HL-60/S4 treated with retinoic acid at 250 ng/mL for 4 days and 3 days (cell line): Measurements from ENCODE around the gene CMC2.

Experiments used
- in situ Hi-C: fragments of 300-500 bp; cut with MboI; formaldehyde crosslinking; loops from 2 replicates; pipeline ENCODE4 v1.7.0; 2022; ENCODE audit warnings: low sequenced_read_pairs

CMC2 gene

DNA sequence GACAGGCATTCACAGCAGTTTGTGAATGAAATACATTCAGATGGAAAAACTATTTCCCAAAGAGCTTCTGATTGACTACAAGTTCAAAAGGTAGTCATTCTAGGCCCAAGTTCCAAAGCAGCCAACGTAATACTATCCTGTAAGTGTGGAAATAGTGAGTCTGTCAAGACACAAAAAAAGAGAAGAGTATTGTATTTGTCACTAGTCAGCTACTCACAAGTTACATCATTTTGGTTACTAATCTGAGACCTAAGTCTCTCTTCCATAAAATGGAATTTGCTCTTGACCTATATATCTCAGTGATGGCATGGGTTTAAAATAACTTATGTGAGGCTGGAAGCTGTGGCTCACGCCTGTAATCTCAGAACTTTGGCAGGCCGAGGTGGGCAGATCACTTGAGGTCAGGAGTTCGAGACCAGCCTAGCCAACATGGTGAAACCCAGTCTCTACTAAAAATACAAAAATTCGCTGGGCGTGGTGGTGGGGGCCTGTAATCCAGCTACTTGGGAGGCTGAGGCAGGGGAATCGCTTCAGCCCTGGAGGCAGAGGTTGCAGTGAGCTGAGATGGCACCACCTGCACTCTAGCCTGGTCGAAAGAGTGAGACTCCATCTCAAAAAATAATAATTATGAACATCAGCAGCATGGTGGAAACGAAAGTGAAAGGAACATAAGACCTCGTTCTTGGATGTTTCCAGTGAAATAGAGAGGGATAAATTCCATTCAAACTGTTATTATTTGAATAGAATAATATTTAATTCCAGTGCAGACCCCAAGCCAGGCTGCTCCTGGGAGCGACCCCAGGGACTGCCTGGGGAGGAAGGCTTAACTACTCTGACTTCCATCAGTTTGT is 2.9 kb downstream of the CMC2 start:
- in situ Hi-C loops = loop anchor here (25.0 kb wide), 1 partner anchor 733 kb away; no protein-coding TSS in a partner anchor

GRCh38 chr16:81003064-81003463 is 3.6 kb downstream of the CMC2 start:
- in situ Hi-C loops = loop anchor here (25.0 kb wide), 1 partner anchor 734 kb away; no protein-coding TSS in a partner anchor

DNA sequence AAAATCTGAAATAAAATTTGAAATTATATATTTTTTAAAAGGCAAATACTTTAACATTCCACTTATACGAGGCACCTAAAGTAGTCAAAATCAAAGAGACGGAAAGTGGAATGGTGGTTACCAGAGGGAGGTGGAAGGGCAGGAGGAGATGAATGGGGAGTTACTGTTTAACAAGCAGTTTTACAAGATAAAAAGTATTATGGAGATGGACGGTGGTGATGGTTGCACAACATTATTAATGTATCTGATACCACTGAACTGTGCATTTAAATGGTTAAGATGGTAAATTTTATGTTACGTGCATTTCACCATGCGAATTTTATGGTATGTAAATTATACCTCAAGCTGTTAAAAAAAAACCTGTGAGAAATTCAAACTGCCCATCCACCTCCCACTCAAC is 5.4 kb downstream of the CMC2 start:
- in situ Hi-C loops = loop anchor here (25.0 kb wide), 1 partner anchor 736 kb away; no protein-coding TSS in a partner anchor

GRCh38 chr16:81000873-81001272 is 5.8 kb downstream of the CMC2 start:
- in situ Hi-C loops = loop anchor here (25.0 kb wide), 1 partner anchor 736 kb away; no protein-coding TSS in a partner anchor

- in situ Hi-C loops = no loop called here
These were observed 8.6 kb downstream of the CMC2 start for GRCh38 chr16:80997964-80998620.

DNA sequence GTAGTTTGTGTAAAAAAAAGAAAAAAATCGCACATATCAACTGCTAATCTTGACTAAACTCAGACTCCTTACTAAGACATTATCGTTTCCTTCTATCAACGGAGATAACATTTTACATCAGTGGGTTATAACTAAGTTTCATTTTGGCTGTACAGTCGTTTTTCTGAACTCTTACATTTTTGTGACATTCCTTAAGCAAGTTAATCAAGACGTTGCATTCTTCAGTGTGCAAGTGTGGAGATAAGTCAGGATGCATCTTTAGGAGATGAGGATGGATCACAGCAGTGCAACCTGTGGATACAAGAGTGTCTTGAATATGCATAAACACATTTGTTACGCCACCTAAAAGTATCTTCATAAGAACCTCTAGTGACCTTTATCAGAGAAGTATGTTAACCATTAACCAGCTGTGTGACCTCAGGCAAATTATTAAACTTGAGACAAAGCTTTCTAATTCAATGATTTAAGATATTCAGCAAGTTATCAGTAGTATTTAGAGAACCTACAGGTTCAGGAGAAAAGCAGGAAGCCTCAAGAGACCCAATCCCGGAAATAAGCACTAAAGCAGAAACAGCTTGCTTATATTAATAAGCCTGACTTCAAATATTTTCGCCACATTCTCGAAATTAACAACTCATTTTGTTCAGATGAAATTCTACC is 9.4 kb downstream of the CMC2 start:
- in situ Hi-C loops = no loop called here

- in situ Hi-C loops = no loop called here
These were observed 10.0 kb downstream of the CMC2 start for GRCh38 chr16:80996688-80997138.

DNA sequence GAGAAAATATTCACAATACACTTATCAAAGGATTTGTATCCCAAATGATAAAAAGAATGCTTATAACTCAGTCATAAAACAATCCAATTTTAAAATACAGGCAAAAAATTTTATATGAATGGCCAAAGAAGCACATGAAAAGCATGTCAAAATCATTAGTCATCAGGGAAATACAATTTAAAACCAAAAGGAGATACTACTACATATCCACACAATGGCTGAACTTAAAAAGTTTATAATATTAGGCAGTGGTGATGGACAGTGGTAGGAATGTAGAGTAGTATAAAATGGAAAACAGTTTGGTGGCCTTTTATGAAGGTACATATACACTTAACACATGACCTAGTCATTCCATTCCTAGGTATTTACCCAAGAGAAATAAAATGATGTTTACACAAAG is 12.2 kb downstream of the CMC2 start:
- in situ Hi-C loops = no loop called here

DNA sequence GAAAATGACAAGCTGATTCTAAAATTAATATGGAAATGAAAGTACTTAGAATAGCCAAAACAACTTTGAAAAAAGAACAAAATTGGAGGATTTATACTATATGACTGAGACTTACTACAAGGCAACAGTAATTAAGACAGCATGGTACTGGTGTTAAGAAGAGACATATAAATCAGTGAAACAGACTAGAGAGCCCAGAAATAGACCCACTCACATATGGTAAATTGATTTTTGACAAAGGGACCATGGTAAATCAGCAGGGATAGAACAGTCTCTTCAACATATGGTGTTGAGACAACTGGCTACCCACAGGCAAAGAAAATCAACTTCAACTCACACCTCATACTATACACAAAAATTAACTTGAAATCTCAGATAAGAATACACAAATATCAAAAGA is 12.9 kb downstream of the CMC2 start:
- in situ Hi-C loops = no loop called here

GRCh38 chr16:80993307-80993706 is 13.4 kb downstream of the CMC2 start:
- in situ Hi-C loops = no loop called here

GRCh38 chr16:80992676-80993293 is 13.9 kb downstream of the CMC2 start:
- in situ Hi-C loops = no loop called here

GRCh38 chr16:80991792-80992430 is 14.8 kb downstream of the CMC2 start:
- in situ Hi-C loops = no loop called here

DNA sequence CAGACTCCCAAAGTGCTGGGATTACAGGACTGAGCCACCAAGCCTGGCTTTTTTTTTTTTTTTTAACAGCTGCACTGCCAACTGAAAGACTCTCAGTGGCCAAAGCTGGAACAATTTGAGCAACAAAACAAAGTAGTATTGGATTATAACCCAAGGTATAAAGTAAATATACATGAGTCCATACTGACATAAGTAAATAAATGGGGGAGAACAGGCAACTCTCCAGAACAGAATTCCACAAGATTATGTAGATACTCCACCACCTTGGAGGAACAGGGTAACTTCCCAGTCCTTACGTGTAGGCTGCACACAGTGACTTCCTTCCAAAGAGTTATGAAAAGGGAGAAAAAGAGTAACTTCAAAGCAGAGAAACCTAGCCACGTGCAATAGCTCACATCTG is 15.7 kb downstream of the CMC2 start:
- in situ Hi-C loops = no loop called here

DNA sequence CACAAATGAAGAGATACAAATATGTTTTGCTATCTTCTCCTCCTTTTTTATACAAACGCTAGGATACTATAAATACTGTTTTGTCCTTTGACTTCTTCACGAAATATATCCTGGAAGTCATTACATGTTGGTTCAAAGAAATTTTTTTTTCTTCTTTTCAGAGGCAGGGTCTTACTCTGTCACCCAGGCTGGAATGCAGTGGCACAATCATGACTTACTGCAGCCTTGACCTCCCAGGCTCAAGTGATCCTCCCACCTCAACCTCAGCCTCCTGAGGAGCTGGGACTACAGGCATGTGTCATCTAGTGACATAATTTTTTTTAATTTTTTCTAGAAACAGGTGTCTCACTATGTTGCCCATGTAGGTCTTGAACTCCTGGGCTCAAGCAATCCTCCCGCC is 16.1 kb downstream of the CMC2 start:
- in situ Hi-C loops = no loop called here

DNA sequence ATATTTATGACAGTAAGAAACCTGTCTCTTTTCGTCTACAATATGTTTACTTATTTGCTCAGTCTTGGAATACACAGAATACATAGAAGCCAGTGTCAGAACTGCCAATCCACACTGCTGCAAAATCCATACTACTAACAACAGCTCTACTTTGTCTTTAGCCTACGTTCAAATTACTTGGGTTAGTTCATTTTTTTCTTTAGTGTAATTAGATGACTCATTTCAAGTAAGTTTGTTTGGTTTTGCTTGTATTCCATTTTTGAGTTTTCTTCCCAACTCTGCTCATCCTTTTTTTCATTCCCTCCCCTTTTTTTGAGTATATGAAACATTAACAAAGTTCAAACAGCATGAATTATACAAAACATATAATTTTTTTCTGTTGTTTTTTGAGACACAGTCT is 16.9 kb downstream of the CMC2 start:
- in situ Hi-C loops = no loop called here

DNA sequence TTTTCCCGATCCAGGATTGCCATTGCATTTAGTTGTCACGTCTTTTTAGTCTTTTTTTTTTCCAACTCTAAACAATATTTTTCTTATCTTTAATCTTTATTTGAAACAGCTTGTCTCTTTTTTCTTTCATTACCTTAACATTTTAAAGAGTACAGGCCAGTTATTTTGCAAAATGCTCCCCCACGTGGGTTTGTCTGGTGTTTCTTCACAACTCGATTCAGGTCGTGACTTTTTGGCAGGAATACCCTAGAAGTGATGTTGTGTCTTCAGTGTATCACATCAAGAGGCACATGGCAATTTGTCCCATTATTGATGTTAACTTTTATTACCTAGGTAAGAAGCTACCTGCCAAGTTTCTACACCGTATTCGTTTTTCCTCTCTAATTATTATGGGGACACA is 17.9 kb downstream of the CMC2 start:
- in situ Hi-C loops = no loop called here

DNA sequence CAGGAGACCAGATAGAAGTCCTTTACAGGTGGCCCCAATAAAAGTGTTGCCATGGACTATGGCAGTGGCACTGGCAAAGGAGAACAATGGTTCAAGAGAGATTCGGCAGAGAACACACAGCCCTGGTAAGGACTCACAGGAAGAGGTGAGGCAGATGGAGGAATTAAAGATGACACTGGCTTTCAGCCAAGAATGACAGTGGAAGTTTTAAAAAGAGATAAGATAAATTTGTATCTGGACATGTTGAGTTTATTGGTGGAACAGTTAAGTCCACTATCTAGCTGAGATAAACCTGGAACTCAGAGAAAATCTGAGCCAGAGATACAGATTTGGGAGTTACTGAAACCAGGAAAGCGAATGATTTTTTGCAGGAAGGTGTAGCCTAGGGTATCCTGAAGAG is 20.1 kb downstream of the CMC2 start:
- in situ Hi-C loops = no loop called here

- in situ Hi-C loops = no loop called here
These were observed 21.1 kb downstream of the CMC2 start for GRCh38 chr16:80985611-80986010.

GRCh38 chr16:80984124-80984892 is 22.4 kb downstream of the CMC2 start:
- in situ Hi-C loops = no loop called here

GRCh38 chr16:80982646-80983045 is 24.0 kb downstream of the CMC2 start:
- in situ Hi-C loops = no loop called here
